ENCODE results near the gene MTX1.

DNA sequence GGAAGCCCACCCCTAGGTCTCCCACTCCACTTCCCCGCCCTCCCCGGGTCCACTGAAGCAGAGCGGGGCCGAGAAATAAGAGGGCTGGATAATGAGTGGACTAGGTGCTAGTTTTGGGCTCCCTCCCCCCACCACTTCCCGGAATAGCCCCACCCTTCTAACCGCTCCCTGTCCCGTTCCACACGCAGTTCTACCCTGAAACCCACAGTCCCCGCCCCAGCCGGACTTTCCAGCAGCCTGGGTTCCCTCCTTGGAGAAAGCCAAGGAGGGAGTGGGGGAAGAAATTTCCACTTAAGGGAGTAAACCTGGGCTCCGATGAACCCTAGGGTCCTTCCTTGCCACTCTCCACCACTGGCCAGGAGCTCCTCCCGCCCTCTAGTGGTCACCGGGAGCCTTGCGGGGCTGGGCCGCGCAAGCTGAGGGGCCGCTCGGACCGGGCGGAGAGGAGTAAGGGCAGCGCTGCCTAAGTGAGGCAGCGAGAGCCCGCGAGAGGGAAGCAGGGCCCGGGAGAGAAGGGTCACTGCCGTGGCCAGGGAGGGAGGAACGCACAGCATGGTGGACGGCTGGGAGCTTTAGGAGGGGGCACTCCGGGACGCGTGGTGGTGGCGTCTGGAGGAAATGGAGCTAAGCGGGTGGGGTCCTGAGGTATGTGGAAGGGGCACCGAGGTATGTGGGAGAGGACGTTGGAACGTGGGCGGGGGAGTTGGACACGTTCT is 15.1 kb upstream of the MTX1 start:
- peak; percentile 75 for TF ChIP-seq POLR2AphosphoS5 (IDR thresholded peaks at IDR 0.05; ENCODE audit: low read depth, low read length)
- TF ChIP-seq, protein P1, sequence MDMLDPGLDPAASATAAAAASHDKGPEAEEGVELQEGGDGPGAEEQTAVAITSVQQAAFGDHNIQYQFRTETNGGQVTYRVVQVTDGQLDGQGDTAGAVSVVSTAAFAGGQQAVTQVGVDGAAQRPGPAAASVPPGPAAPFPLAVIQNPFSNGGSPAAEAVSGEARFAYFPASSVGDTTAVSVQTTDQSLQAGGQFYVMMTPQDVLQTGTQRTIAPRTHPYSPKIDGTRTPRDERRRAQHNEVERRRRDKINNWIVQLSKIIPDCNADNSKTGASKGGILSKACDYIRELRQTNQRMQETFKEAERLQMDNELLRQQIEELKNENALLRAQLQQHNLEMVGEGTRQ (IDR thresholded peaks at IDR 0.05; ENCODE audit: borderline replicate concordance, low read depth, low read length), result no peak
- TF ChIP-seq, protein P2, sequence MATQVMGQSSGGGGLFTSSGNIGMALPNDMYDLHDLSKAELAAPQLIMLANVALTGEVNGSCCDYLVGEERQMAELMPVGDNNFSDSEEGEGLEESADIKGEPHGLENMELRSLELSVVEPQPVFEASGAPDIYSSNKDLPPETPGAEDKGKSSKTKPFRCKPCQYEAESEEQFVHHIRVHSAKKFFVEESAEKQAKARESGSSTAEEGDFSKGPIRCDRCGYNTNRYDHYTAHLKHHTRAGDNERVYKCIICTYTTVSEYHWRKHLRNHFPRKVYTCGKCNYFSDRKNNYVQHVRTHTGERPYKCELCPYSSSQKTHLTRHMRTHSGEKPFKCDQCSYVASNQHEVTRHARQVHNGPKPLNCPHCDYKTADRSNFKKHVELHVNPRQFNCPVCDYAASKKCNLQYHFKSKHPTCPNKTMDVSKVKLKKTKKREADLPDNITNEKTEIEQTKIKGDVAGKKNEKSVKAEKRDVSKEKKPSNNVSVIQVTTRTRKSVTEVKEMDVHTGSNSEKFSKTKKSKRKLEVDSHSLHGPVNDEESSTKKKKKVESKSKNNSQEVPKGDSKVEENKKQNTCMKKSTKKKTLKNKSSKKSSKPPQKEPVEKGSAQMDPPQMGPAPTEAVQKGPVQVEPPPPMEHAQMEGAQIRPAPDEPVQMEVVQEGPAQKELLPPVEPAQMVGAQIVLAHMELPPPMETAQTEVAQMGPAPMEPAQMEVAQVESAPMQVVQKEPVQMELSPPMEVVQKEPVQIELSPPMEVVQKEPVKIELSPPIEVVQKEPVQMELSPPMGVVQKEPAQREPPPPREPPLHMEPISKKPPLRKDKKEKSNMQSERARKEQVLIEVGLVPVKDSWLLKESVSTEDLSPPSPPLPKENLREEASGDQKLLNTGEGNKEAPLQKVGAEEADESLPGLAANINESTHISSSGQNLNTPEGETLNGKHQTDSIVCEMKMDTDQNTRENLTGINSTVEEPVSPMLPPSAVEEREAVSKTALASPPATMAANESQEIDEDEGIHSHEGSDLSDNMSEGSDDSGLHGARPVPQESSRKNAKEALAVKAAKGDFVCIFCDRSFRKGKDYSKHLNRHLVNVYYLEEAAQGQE (IDR thresholded peaks at IDR 0.05; ENCODE audit: low read depth, low read length), result no peak
- TF ChIP-seq, protein P3, sequence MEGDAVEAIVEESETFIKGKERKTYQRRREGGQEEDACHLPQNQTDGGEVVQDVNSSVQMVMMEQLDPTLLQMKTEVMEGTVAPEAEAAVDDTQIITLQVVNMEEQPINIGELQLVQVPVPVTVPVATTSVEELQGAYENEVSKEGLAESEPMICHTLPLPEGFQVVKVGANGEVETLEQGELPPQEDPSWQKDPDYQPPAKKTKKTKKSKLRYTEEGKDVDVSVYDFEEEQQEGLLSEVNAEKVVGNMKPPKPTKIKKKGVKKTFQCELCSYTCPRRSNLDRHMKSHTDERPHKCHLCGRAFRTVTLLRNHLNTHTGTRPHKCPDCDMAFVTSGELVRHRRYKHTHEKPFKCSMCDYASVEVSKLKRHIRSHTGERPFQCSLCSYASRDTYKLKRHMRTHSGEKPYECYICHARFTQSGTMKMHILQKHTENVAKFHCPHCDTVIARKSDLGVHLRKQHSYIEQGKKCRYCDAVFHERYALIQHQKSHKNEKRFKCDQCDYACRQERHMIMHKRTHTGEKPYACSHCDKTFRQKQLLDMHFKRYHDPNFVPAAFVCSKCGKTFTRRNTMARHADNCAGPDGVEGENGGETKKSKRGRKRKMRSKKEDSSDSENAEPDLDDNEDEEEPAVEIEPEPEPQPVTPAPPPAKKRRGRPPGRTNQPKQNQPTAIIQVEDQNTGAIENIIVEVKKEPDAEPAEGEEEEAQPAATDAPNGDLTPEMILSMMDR (IDR thresholded peaks at IDR 0.05), result peak; percentile 97
- no peak for TF ChIP-seq SIN3A (IDR thresholded peaks at IDR 0.05; ENCODE audit: borderline replicate concordance, low read depth, low read length)
- no peak for TF ChIP-seq GABPA (IDR thresholded peaks at IDR 0.05; ENCODE audit: low read depth)
- no peak for TF ChIP-seq GATA2 (CRISPR knock-in tag; IDR thresholded peaks at IDR 0.05)
- TF ChIP-seq, protein P4, sequence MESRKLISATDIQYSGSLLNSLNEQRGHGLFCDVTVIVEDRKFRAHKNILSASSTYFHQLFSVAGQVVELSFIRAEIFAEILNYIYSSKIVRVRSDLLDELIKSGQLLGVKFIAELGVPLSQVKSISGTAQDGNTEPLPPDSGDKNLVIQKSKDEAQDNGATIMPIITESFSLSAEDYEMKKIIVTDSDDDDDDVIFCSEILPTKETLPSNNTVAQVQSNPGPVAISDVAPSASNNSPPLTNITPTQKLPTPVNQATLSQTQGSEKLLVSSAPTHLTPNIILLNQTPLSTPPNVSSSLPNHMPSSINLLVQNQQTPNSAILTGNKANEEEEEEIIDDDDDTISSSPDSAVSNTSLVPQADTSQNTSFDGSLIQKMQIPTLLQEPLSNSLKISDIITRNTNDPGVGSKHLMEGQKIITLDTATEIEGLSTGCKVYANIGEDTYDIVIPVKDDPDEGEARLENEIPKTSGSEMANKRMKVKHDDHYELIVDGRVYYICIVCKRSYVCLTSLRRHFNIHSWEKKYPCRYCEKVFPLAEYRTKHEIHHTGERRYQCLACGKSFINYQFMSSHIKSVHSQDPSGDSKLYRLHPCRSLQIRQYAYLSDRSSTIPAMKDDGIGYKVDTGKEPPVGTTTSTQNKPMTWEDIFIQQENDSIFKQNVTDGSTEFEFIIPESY (IDR thresholded peaks at IDR 0.05; ENCODE audit: borderline replicate concordance, low read depth), result 0 out of 2 replicates have a peak, but pooled peaks have one; percentile 9
- no peak for TF ChIP-seq JUND (IDR thresholded peaks at IDR 0.05)

Measured in SK-N-SH (cell line).